ENCODE results near the gene TSC22D3. TPM values are rescaled to one million over a fixed set of nuclear protein-coding genes. Genes with fewer than 3 reads are reported as not detected.

Gene TSC22D3
- total RNA-seq, 2 experiments from 2014 or later = 17.6 to 20.4 TPM

DNA sequence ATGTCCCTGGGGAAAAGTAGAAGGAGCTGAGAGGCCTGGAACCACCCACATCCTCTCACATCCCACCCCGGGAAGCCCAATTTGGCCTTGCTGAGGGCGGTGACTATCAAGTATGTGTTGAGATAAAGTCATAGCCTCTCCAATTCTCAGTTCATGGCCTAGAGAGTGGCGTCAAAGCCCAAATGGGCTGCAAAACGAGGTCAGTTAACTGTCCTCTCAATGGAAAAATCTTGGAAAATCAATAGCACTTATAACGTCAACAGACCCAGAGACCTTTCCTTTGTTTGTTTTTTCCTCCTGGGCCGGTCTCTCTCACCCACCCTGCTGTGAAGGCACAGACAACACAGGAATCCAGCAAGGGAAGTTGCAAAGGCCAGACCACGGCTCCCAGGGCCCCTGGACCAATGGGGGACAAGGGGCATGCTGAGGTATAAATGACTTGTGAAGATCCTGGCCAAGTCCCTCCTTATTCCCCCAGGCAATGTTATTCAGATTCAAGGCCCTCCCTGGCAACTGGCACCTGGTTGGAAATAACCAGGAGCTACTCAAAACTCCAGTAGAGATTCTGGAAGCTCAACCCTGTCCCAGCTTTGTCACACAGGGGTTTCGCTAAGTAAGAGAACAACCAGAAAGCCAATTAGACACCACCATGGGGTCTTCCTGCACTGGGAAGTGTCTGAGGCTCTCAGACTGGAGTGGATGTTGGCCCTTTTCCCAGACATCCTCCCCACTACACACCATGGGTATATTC lies 38.6 kb downstream of the TSC22D3 start:
- ChIA-PET CTCF (no interaction called here), POLR2A (no interaction called here)

DNA sequence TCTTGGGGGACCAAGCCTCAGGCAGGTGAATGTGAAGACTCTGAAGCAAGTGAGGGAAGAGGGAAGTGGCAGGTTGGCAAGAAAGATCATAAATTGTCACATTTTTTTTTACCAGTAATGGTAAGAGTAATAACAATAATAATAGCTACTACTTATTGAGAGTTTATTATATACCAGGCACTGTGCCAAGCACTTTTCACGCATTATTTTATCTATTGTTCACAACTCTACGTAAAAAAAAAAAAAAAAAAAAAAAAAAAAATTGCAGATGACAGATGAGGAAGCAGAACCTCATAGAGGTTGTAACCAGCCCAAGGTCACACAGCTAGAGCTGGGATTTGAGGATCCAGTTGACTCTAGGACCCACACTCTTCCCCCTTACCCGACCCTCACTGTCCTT lies 40.9 kb downstream of the TSC22D3 start:
- CTCF ChIA-PET = interaction anchor here (1.2 kb wide), 1 partner anchor 62 kb away, joined by 5 read pairs; no protein-coding TSS in a partner anchor

DNA sequence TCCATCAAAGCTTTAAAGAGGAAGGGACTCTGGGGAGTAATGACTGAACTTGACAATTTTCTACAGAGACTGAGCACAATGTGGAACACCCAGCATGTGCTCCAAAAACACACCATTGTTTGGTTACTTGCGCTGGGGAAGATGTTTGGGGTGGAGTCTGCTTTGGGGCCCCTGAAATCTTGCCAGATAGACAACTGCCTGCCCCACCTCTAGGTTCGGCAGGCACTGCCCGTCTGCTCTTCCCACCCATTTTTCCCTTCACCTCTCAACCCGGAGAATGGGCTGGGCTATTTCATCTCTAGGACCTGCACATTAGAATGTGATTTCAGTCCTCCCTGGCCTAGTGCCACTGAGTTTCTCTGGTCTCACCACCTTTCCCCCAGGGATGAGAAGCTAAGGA lies 41.9 kb downstream of the TSC22D3 start:
- POLR2A ChIA-PET = no interaction called here
- CTCF ChIA-PET = no interaction called here

More for the DNA sequence above, 40.9 kb downstream of the TSC22D3 start:
- POLR2A ChIA-PET = interaction anchor here (0.7 kb wide), 1 partner anchor 42 kb away, joined by 4 read pairs; no protein-coding TSS in a partner anchor

DNA sequence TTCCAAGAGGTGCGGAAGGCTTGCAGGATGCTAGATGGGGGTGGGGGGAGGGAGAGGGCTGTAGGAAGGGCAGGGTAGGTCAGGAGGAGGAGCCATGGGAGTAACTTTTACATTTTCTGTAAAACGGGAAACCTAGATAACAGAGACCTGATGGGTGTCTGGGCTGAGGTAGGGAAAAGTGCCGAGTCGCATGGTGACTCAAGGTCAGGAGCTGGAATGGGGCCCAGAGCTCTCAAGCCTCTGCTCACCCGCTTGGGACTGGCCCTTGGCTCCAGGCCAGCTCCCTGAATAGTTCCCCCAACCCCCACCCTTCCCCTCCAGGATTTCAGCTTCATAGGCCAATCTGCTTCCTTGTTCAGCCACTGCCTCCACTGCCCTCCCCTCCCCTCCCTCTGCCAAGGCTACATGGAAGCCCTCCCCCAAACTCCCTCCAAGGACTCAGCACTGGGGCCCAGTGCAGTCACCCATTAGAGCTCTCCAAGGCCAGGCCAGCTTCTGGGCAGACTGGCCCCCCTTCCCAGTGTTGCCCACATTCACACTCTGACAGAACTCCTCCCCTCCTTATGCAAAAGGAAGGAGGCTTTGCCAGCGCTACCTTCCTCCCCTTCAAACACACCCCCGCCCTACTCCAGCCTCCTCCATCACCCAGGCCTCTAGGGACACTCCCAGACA lies 43.6 kb downstream of the TSC22D3 start:
- CTCF ChIA-PET = interaction anchor here (1.3 kb wide), 1 partner anchor 77 kb away, joined by 3 read pairs; no protein-coding TSS in a partner anchor
- POLR2A ChIA-PET = no interaction called here

DNA sequence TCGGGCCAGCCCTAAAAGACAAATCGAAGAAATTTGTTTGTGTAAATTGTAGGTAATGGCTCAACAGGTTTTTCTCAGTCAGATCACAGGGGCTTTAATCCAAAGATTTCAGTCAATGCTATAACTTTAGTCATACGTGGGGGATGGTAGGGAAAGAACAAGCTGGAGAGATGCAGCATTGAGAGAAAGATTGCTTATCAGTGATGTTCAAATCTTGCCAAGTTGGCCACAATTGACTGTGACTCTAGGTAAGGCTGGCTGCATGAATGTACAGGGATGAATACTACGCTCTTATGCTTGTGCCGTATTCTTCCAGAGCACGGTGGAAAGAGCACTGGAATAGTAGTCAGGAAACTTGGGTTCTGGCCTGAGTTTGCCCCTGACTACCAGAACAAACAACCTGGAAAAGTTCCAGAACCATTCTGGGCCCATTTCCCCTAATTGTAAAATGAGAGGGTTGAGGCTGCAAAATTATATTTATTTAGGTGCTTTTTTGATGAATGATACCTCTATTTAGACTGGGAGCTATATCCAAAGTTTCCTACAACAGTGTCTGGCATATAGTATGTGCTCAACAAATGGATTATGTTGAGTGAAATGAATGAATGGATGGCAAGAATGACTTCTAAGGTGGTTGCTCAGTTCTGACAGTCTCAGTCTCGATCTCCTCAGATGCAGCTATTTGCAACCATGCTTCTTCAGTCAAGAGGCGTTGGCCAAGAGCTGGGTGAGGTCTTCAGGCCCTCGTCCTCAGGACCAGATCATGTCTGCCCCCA lies 44.4 kb downstream of the TSC22D3 start:
- ChIA-PET POLR2A (no interaction called here), CTCF (interaction anchor here (1.3 kb wide), 1 partner anchor 76 kb away, joined by 3 read pairs; no protein-coding TSS in a partner anchor)

DNA sequence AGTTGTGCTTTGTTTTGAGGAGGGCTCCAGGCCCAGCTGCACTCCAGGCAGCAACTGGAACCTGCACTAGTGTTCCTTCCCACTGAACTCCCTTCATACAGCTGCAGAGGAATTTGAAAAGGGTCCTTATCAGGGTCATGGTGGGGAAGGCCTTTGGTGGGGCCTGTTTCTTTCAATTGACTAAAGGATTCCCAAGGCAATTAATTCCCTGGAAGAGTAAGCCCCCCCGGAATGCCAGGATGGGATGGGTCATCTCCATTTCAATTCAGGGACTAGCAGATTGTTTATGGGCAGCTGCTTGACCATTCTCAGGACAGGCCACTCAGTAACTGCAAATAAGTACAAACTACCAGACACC lies 45.3 kb downstream of the TSC22D3 start:
- POLR2A ChIA-PET = no interaction called here
- CTCF ChIA-PET = no interaction called here

DNA sequence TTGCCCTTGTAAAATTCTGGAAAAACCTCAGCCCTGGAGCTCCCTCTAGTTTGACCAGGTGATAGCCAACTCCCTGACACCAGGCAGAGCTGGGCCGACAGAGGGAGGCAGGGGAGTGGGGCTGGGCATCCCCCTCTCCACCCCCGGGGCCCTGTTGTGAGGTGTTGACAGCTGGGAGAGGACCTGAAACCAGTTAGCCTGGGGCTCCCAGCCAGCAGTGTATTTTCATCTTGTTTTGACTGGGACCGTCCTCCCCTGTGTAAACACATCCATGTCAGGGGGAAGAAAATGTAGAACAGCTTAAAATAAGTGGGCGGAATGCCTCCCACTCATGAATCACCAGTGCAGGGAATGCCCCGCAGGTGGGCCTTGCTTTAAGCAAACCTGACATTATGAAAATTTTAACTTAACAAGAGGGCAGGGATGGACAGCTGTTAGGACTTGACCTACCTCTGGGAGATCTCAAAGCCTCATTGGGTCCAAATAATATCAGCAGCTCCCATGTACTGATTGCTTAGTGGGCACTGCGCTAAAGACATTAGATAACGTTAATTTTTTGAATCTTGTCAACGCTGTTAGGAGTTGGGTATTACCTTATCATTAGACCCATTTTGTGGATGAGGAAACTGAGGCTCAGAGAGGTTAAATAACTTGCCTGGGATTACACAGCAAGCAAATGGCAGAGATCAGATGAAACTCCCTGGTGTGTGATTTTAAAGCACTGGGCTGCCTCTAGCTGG lies 45.9 kb downstream of the TSC22D3 start:
- ChIA-PET POLR2A (interaction anchor here (0.7 kb wide), 1 partner anchor 21 kb away, joined by 3 read pairs; no protein-coding TSS in a partner anchor), CTCF (no interaction called here)

DNA sequence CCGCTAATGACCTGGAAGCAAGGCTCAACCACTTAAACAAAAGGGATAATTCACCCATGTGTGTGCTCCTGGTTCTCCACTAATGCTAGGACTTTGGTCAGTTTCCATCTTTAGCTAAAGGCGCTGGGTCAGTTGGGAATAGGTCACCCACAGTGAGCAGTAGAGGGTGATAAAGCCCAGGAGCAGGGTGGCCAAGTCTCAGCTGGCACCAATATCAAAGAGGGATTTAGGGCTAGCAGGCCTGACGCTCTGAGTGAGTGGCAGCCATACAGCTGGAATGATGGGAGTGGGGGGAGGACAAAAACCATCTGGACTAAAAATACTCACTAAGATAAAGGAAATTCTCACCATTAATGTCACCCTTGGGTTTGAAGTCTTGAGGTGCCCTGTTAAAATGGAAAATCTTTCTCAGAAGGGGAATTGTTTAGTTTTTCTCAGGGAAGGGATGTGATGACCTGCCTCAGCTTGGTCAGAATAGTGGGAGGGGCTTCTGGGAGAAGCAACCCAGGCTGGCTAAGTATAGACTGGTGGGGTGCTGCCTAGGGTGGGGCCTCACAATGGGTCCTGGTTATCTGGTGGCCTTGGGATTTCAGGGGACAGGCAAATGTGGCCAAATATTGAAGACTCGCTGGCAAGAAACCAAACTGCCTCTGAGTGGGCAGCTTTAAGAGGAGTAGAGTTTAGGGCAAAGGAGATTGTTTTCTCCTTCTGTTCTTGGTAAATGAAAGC lies 47.1 kb downstream of the TSC22D3 start:
- ChIA-PET POLR2A (interaction anchor here (0.7 kb wide), 1 partner anchor 19 kb away, joined by 3 read pairs; no protein-coding TSS in a partner anchor), CTCF (no interaction called here)

DNA sequence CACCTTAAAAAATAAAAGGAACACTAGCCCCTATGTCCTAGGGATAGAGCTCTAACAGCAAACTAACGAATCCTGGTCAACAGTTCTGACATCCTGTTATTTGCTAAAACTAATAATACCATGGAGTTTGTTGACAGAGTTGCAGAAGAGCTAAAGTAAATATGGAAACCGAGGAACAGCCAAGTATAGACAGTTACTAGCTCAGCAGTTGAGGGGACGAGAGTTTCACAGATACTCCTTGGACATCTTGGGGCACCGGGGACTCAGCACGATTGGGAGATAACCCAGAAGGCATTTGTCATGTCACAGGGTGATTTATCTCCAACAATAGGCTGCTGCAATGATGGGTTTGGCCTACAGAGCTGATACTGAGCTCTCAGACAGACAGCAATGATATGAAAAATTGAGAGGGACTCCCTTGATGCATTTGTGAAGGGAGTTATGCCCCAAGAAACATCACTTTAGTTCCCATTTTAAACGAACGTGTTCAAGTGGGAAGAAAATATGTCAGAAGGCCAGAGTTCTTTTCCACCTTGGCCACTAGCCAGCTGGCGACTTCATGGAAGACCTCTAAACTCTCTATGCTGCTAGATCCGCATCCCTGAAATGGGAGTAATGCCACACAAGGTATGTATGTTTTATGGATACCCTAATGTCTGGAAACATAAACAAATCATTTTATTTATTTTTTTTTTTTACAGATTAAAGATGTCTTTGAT lies 48.6 kb downstream of the TSC22D3 start:
- ChIA-PET CTCF (interaction anchor here (1.0 to 1.2 kb wide), 2 partner anchors 9 to 50 kb away, joined by 3 to 4 read pairs; no protein-coding TSS in a partner anchor), POLR2A (no interaction called here)

DNA sequence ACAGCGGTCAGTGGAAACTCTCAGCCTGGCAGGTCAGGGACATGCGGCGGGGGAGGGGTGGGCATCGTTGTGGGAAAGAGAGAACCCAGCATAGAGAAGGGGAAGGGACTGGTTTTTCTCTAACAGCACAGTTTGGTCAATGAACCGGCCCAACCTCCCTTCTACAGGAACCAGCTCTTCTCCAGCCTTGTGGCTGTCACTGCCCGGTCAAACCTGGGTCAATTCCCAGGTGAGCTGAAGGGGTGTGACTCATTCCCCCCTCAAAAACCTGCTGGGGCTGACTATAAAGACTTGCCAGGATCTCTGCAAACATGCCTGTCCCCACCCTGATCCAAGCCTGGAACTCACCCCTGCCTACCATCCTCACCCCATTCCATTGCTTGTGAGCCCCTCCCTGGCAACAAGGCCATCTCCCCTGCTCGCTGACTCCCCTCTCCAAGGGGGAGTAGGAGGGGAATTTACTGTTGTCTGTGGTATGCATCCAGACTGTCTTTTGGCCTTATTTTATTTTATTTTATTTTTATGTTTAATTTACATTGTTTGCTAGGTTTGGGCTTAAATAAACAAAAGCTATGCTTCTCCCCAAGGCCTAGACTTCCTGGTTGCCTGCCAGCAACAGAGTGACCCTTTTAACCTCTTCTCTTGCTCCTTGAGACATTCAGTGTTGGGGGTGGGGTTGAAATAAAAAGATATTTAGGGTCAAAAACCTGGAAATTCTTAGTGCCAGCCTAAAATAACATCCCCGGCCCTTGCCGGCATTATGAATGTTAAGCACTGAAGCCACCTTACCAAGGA lies 49.6 kb downstream of the TSC22D3 start:
- POLR2A ChIA-PET = no interaction called here
- CTCF ChIA-PET = interaction anchor here (1.0 kb wide), 1 partner anchor 8 kb away, joined by 3 read pairs; no protein-coding TSS in a partner anchor

DNA sequence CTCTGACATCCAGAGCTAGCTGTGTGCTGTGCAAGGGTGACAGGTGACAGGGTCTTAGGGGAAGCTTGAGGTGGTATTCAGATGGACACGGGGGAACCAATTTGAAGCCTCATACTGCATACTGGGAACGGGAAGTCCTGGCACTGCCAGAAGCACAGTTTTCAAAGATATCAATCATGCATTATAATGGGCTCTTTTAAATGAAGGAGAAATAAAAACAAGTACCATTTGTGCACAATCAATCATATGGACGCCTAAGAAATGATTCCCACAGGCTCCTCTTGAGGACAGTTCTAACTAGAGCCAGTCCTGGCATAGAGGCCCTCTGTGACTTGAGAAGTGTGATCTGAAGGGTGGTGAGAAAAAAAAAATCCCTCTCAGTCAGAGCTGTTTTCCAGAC lies 50.9 kb downstream of the TSC22D3 start:
- ChIA-PET CTCF (interaction anchor here (1.6 to 1.8 kb wide), 2 partner anchors 50 to 54 kb away, joined by 3 read pairs; no protein-coding TSS in a partner anchor), POLR2A (no interaction called here)

DNA sequence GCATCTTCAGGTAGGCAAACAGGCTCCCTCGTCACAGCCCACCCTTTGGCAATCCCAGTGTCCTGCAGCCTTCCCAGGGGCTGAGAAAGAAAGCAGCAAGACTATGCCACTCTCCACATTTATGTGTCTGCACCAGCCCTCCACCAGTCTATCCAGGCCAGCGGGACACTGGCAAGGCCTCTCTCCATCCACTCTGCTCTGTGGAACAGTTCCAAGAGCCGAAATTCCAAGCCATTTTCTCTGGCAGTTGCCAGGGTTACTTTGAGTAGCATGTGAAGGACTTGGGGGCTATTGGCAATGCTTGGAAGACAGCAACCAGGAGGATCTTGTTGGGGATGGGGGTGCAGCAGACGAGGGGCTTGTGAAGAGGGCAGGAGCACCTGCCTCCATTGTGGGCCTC lies 52.1 kb downstream of the TSC22D3 start:
- ChIA-PET CTCF (interaction anchor here (1.6 to 1.8 kb wide), 2 partner anchors 51 to 55 kb away, joined by 3 read pairs; no protein-coding TSS in a partner anchor), POLR2A (no interaction called here)

DNA sequence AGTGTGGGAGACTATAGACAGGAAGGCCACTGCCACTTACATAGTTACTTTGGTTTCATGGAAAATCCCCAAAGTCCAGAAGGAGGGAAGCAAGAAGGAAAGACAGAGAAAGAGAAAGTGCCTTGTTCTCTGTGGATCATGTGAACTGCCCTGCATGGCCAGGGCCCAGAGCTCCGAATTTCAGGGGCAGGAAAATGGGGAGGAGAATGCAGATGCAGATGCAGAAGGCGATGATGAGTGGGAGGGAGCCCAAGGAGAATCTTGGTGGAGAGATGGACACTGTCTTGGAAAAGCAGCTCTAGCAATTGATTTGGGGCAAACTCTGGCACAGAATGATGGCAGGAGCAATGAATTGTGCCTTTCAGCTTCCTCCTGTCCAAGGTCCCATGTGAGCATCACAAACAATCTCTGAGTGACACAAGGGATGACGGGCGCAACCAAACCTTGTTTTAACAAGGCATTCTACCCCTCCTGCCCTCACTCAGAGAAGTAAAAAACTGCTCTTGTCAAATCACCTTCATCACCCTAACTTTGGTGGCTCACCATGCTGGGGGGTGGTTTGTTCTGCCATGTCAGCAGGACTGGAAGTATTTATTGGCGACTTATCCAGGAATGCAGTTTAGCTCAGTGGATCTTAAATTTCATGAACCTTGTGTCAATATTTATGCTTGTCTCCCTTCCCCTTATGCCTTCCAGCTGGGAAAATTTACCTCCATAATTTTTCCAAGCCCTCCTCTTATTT lies 53.5 kb downstream of the TSC22D3 start:
- POLR2A ChIA-PET = no interaction called here
- CTCF ChIA-PET = interaction anchor here (2.0 kb wide), 1 partner anchor 49 kb away, joined by 8 read pairs; no protein-coding TSS in a partner anchor

DNA sequence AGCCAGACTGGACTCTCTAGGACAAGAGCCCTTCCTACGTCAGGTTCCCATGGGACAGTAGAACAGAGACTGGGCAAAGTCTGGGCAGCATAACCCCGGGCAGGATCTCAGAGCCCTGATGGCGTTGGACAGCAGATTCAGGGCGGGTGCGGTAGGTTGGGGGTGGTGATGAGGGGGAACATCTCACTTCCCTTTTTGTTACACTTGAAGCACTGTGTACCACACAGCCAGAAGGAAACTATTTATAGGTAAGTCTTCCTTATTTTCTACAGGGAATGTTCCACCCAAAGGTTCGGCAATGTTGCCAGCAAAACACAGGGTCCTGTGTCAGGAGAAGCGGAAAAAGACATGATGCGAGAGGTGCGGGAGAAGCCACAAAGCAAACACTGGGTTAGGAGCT lies 54.3 kb downstream of the TSC22D3 start:
- POLR2A ChIA-PET = no interaction called here
- CTCF ChIA-PET = interaction anchor here (2.0 kb wide), 1 partner anchor 49 kb away, joined by 8 read pairs; no protein-coding TSS in a partner anchor

DNA sequence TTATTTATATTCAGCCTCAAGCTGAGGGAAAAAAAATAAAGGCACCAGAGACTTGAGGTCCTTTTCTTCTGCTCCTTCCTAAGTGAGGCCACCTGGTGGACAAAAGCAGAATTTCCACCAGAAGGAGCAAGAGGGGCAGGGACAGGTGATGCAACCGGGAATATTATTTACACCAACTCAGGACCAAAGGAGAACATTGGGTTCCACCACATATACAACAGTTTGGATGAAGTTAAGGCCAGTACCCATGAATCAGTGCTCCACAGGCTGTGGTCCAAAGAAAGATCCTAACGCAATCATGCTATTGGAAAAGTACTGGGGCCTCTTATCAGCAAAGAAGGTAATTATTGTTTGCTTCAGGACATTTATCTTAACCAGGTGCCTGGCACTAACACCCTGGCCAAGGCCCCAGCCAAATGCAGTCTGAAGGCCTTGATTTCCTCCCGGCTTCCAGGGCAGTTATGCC lies 57.4 kb downstream of the TSC22D3 start:
- POLR2A ChIA-PET = interaction anchor here (9.9 kb wide), 1 partner anchor 42 kb away, joined by 135 read pairs; no protein-coding TSS in a partner anchor
- CTCF ChIA-PET = interaction anchor here (0.7 to 8.8 kb wide), 6 partner anchors 9 to 63 kb away, joined by 3 to 106 read pairs (median 4); partner anchors contain the start of genes NCBP2L and TSC22D3

Data from activated CD8-positive, alpha-beta memory T cell treated with anti-CD3 and anti-CD28 coated beads for 36 hours (primary cell).